GM18502 (cell line): Measurements from ENCODE around the gene SPHK2.
"Not testable (repeated sequence)": the region's sequence is repeated elsewhere in the genome, so short reads cannot be mapped to it uniquely, and the experiment has no call there.

Source experiments
- ATAC-seq: cut with Tn5 transposase; IDR thresholded peaks from one replicate; pipeline ENCODE4 v1.9.1; 2021; ENCODE audit warnings: mild to moderate bottlenecking; ENCODE audit not compliant: unreplicated experiment, poor library complexity

Gene SPHK2, protein sequence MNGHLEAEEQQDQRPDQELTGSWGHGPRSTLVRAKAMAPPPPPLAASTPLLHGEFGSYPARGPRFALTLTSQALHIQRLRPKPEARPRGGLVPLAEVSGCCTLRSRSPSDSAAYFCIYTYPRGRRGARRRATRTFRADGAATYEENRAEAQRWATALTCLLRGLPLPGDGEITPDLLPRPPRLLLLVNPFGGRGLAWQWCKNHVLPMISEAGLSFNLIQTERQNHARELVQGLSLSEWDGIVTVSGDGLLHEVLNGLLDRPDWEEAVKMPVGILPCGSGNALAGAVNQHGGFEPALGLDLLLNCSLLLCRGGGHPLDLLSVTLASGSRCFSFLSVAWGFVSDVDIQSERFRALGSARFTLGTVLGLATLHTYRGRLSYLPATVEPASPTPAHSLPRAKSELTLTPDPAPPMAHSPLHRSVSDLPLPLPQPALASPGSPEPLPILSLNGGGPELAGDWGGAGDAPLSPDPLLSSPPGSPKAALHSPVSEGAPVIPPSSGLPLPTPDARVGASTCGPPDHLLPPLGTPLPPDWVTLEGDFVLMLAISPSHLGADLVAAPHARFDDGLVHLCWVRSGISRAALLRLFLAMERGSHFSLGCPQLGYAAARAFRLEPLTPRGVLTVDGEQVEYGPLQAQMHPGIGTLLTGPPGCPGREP

GRCh38 chr19:48618916-48619691 is at the start of gene SPHK2, which contains the start of gene RPL18:
Gene SPHK2 (plus strand): TSS chr19:48619506. CDS start chr19:48620515, 1,009 bp downstream.
Gene RPL18 (minus strand): TSS chr19:48619178. CDS start chr19:48619143, 35 bp downstream.
- ATAC-seq, result peak; percentile 80

DNA sequence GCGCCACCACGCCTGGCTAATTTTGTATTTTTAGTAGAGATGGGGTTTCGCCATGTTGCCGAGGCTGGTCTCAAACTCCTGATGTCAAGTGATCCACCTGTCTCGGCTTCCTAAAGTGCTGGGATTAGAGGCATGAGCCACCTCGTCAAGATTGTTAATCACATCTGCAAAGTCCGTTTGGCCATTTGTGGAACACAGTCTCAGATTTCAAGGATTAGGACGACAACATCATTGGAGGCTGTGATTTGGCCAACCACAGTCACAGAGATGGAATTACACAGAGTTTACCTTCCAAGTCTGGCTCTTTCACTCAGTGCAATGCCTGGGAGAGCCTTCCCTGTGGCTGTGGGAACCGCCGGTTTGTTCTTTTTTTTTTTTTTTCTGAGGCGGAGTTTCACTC is 49.5 kb upstream of the SPHK2 start:
- ATAC-seq, result no peak

GRCh38 chr19:48571378-48572162 is 47.7 kb upstream of the SPHK2 start:
- ATAC-seq, result no peak

GRCh38 chr19:48573163-48573505 is 46.2 kb upstream of the SPHK2 start:
- no peak for ATAC-seq

DNA sequence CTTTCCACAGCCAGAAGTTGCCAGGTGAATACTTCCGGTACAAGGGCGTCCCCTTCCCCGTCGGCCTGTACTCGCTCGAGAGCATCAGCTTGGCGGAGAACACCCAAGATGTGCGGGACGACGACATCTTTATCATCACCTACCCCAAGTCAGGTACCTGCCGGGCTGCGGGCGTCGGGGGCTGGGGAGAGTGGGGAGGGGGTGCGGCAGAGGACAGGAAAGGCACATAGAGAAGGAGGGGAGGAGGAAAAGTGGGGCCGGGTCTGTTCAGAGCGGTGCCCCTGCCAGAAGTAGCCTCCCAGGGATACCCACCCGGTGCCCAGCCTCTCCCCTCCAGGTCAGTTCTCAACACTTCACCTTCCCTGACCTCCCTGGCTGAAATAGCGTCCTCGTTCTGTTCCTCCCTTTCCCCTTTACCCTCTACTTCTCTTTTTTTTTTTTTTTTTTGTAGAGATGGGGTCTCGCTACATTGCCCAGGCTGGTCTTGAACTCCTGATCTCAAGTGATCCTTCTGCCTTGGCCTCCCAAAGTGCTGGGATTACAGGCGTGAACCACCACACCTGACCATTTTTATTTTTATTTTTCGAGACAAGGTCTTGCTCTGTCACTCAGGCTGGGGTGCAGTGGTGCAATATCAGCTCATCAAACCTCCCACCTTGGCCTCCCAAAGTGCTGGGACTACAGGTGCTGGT is 43.2 kb upstream of the SPHK2 start:
- ATAC-seq, result no peak

- not testable (repeated sequence) for ATAC-seq
Observed at GRCh38 chr19:48577908-48578307, 41.4 kb upstream of the SPHK2 start.

DNA sequence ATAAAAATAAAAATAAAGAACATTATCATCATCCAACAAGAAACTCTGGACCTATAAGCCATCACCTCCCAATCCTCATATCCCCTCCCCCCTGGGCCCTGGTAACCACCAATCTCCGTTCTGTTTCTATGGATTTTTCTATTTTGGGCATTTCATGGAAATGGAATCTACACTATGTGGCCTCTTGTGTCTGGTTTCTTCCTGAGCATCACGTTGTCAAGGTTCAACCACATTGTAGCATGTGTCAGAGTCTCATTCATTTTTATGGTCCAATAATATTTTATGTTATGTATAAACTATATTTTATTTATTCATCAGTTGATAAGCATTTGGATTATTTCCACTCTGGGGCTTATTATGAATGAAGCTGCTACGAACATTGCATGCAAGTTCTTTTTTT is 40.4 kb upstream of the SPHK2 start:
- no peak for ATAC-seq

GRCh38 chr19:48582168-48582567 is 37.1 kb upstream of the SPHK2 start:
- ATAC-seq, result no peak

- no peak for ATAC-seq
Observed at GRCh38 chr19:48587387-48587786, 31.9 kb upstream of the SPHK2 start.

GRCh38 chr19:48588670-48589401 is 30.5 kb upstream of the SPHK2 start:
- no peak for ATAC-seq

DNA sequence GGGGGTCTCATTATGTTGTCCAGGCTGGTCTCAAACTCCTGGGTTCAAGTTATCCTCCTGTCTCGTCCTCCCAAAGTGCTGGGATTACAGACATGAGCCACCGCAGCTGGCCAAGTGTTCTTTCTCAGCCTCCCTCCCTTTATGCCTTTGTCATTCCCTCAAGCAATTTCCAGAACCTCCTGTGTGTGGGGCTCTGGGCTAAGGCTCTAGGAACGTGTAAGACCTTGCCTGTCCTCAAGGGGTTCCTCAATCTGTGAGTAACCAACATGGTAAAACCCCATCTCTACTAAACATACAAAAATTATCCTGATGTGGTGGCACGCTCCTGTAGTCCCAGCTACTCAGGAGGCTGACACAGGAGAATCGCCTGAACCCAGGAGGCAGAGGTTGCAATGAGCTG is 28.3 kb upstream of the SPHK2 start:
- ATAC-seq, result no peak

DNA sequence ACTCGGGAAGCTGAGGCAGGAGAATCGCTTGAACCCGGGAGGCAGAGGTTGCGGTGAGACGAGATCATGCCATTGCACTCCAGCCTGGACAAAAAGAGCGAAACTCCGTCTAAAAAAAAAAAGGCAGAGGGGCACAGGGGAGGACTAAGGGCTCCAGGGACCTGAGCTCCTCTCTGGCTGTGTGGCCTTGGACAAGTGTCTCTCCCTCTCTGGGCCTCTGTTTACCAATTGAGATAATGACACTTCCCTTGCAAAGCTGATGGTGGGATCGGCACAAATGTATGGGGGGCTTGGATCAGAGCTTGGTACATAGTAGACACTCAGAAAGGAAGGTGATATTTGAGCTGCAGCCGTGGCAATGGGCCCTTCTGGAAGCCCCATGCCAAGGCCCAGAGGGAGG is 24.1 kb upstream of the SPHK2 start:
- no peak for ATAC-seq

- ATAC-seq, result no peak
Observed at GRCh38 chr19:48595833-48596232, 23.5 kb upstream of the SPHK2 start.

GRCh38 chr19:48596237-48596636 is 23.1 kb upstream of the SPHK2 start:
- no peak for ATAC-seq

DNA sequence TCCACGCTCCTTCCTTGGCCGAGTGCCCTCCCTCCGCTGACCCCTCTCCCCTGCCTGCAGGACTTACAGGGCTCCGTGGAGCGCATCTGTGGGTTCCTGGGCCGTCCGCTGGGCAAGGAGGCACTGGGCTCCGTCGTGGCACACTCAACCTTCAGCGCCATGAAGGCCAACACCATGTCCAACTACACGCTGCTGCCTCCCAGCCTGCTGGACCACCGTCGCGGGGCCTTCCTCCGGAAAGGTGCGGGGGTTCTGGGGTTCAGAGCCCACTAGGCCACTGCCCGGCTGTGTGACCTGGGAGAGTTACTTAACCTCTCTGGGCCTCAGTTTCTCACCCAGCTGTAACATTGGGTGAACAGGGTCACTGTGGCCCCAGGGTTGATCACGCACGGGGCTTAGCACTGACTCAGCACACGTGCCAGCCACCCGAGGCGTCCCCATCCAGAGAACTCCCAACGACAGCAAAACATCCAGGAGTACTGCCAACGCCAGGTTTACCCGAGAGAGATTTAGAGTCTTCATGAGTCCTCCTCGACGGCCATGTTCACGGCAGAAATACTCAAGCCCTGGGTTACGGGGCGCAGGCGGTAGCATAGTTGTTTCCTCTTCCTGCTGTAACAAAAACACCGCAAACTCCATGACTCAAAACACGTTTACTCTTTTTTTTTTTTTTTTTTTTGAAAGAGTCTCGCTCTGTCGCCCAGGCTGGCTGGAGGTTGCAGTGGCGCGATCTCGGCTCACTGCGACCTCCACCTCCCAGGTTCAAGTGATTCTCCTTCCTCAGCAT is 22.4 kb upstream of the SPHK2 start:
- ATAC-seq, result no peak

DNA sequence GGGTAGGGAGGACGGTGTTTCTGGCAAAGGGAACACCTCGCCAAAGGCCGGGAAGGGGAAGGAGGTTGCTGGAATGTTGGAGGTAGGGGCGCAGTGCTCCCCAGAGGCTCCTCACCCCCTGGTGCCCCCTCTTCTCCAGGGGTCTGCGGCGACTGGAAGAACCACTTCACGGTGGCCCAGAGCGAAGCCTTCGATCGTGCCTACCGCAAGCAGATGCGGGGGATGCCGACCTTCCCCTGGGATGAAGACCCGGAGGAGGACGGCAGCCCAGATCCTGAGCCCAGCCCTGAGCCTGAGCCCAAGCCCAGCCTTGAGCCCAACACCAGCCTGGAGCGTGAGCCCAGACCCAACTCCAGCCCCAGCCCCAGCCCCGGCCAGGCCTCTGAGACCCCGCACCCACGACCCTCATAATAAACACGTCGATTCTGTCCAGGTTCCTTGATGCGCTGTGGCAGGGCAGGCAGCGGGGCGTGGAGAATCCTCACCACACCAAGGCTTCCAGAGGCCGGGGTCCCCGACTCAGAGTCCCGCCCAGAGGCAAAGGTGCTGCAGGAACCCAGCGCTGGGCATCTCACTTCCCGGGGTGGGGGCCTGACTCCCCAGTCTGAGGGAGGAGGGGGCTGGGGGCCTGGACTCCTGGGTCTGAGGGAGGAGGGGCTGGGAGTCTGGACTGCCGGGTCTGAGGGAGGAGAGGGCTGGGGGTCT is 20.2 kb upstream of the SPHK2 start:
- ATAC-seq, result no peak

DNA sequence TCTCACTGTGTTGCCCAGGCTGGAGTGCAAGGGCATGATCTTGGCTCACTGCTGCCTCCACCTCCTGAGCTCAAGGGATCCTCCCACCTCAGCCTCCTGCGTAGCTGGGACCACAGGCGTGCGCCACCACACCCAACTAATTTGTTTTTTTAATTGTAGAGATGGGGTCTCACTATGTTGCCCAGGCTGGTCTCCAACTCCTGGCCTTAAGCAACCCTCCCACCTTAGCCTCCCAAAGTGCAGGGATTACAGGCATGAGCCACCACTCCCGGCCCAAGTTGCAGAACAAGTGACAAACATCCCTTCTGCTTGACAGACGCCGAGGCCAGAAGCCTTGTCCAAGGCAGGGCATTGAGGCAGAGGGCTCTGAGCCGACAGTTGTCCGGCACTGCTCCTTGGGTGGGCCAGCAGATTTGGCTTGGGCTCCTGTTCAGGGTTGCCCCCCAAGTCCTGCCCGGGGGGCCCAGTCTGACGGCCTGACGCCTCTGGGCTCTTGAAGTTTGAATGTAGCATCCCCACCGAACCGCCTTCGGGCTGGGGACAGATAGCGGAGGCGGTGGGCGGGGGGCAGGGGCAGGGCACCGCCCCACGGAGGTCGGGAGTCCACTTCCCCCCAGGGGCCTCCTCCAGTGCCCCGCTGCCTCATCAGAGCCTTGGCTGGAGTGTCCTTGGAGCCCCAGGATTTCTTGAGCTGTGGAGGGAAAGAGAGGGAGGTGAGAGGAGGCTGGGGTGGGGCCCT is 18.5 kb upstream of the SPHK2 start:
- ATAC-seq, result no peak
